GM18499 (cell line): ENCODE results near the gene WDR74.
"Not testable (repeated sequence)": the region's sequence is repeated elsewhere in the genome, so short reads cannot be mapped to it uniquely, and the experiment has no call there.

ENCODE experiments used
- ATAC-seq: cut with Tn5 transposase; IDR thresholded peaks from one replicate; pipeline ENCODE4 v1.9.1; 2021; ENCODE audit warnings: moderate number of reproducible peaks; ENCODE audit not compliant: insufficient read depth, unreplicated experiment

WDR74 gene

GRCh38 chr11:62860835-62861563 lies 21.6 kb upstream of the WDR74 start:
- no peak for ATAC-seq

GRCh38 chr11:62859281-62859703 lies 19.9 kb upstream of the WDR74 start:
- not testable (repeated sequence) for ATAC-seq

GRCh38 chr11:62858201-62858600 lies 18.8 kb upstream of the WDR74 start:
- no peak for ATAC-seq

GRCh38 chr11:62857541-62857982 lies 18.2 kb upstream of the WDR74 start:
- ATAC-seq: no peak

- ATAC-seq: no peak
These were observed 17.0 kb upstream of the WDR74 start for GRCh38 chr11:62856333-62856895.

- ATAC-seq: peak; percentile 76
These were observed 16.4 kb upstream of the WDR74 start for GRCh38 chr11:62855571-62856332.

- ATAC-seq: no peak
These were observed 15.6 kb upstream of the WDR74 start for GRCh38 chr11:62854825-62855570.

GRCh38 chr11:62854013-62854824 lies 14.8 kb upstream of the WDR74 start:
- ATAC-seq: no peak

GRCh38 chr11:62853279-62853965 lies 14.0 kb upstream of the WDR74 start:
- no peak for ATAC-seq

GRCh38 chr11:62852523-62853188 lies 13.3 kb upstream of the WDR74 start:
- ATAC-seq: no peak

GRCh38 chr11:62851807-62852522 lies 12.6 kb upstream of the WDR74 start:
- ATAC-seq: no peak

GRCh38 chr11:62850911-62851806 lies 11.8 kb upstream of the WDR74 start:
- ATAC-seq: no peak

- no peak for ATAC-seq
These were observed 8.5 kb upstream of the WDR74 start for GRCh38 chr11:62847767-62848314.

GRCh38 chr11:62846177-62846576 lies 6.8 kb upstream of the WDR74 start:
- no peak for ATAC-seq

- ATAC-seq: no peak
These were observed 4.8 kb upstream of the WDR74 start for GRCh38 chr11:62844154-62844553.

- no peak for ATAC-seq
These were observed 4.1 kb upstream of the WDR74 start for GRCh38 chr11:62843466-62843865.

- not testable (repeated sequence) for ATAC-seq
These were observed 3.5 kb upstream of the WDR74 start for GRCh38 chr11:62842891-62843290.
